A549 (cell line): Measurements from ENCODE around the gene ZNF497.

Source experiments
- BHLHE40 ChIP-seq: IDR thresholded peaks from 2 replicates; pipeline ENCODE4 v1.6.1; 2012; ENCODE audit warnings: low read depth, low read length, inconsistent platforms
- CBX2 ChIP-seq: fragments of 200-600 bp; sonication (generic); IDR thresholded peaks from 2 replicates; pipeline ENCODE4 v1.6.1; 2016; ENCODE audit warnings: low read depth, mild to moderate bottlenecking, borderline replicate concordance
- CTCF ChIP-seq: fragments of >200 bp; sonication (Bioruptor Twin); formaldehyde crosslinking; IDR thresholded peaks from 3 replicates; pipeline ENCODE4 v1.5.1; 2016
- EP300 ChIP-seq, 2 experiments: fragments of >200 bp; sonication (Bioruptor Twin); formaldehyde crosslinking; IDR thresholded peaks; 2 replicates in 1 of 2; 3 replicates in 1 of 2; pipeline ENCODE4 v1.6.1; 2016 to 2017
- HOXA7 ChIP-seq: fragments of 250-450 bp; sonication (Bioruptor Pico); IDR thresholded peaks from 2 replicates; pipeline ENCODE4 v1.5.0; 2020; ENCODE audit warnings: mild to moderate bottlenecking, moderate library complexity
- SMC3 ChIP-seq: fragments of >200 bp; sonication (Bioruptor Twin); formaldehyde crosslinking; IDR thresholded peaks from 3 replicates; pipeline ENCODE4 v1.6.1; 2018; ENCODE audit warnings: inconsistent platforms
- SREBF2 ChIP-seq: fragments of 450-650 bp; IDR thresholded peaks from 2 replicates; pipeline ENCODE4 v1.6.1; 2014; ENCODE audit warnings: mild to moderate bottlenecking, moderate library complexity
- TFCP2L1 ChIP-seq: fragments of 250-450 bp; sonication (Bioruptor Pico); IDR thresholded peaks from 2 replicates; pipeline ENCODE4 v1.5.0; 2021; ENCODE audit warnings: mild to moderate bottlenecking
- ZFP36 ChIP-seq: fragments of 450-650 bp; IDR thresholded peaks from 2 replicates; pipeline ENCODE4 v1.6.1; 2014; ENCODE audit warnings: borderline replicate concordance; ENCODE audit not compliant: partially characterized antibody
- TF ChIP-seq, protein P1 (sequence below): fragments of 450-650 bp; IDR thresholded peaks from 2 replicates; pipeline ENCODE4 v1.6.1; 2014; ENCODE audit warnings: antibody characterized with exemption
- TF ChIP-seq, protein P2 (sequence below): fragments of 250-450 bp; sonication (Bioruptor Pico); IDR thresholded peaks from 2 replicates; pipeline ENCODE4 v1.5.0; 2021; ENCODE audit warnings: mild to moderate bottlenecking, moderate library complexity, borderline replicate concordance
- TF ChIP-seq, protein P3 (sequence below): IDR thresholded peaks from 2 replicates; pipeline ENCODE4 v1.6.1; 2012; ENCODE audit warnings: low read depth, borderline replicate concordance

- no peak for TF ChIP-seq SMC3
- TF ChIP-seq, protein P1, sequence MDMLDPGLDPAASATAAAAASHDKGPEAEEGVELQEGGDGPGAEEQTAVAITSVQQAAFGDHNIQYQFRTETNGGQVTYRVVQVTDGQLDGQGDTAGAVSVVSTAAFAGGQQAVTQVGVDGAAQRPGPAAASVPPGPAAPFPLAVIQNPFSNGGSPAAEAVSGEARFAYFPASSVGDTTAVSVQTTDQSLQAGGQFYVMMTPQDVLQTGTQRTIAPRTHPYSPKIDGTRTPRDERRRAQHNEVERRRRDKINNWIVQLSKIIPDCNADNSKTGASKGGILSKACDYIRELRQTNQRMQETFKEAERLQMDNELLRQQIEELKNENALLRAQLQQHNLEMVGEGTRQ, result no peak
- no peak for TF ChIP-seq HOXA7
- no peak for TF ChIP-seq CBX2
- TF ChIP-seq CTCF, result no peak
- TF ChIP-seq, protein P2, sequence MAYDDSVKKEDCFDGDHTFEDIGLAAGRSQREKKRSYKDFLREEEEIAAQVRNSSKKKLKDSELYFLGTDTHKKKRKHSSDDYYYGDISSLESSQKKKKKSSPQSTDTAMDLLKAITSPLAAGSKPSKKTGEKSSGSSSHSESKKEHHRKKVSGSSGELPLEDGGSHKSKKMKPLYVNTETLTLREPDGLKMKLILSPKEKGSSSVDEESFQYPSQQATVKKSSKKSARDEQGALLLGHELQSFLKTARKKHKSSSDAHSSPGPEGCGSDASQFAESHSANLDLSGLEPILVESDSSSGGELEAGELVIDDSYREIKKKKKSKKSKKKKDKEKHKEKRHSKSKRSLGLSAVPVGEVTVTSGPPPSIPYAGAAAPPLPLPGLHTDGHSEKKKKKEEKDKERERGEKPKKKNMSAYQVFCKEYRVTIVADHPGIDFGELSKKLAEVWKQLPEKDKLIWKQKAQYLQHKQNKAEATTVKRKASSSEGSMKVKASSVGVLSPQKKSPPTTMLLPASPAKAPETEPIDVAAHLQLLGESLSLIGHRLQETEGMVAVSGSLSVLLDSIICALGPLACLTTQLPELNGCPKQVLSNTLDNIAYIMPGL (CRISPR knock-in tag), result no peak
- TF ChIP-seq EP300 (IDR thresholded peaks at IDR 0.05), result no peak
- TF ChIP-seq ZFP36, result no peak
- TF ChIP-seq, protein P3, sequence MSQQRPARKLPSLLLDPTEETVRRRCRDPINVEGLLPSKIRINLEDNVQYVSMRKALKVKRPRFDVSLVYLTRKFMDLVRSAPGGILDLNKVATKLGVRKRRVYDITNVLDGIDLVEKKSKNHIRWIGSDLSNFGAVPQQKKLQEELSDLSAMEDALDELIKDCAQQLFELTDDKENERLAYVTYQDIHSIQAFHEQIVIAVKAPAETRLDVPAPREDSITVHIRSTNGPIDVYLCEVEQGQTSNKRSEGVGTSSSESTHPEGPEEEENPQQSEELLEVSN, result no peak
- TF ChIP-seq TFCP2L1, result no peak
- TF ChIP-seq BHLHE40, result no peak
- TF ChIP-seq SREBF2, result no peak
Observed at GRCh38 chr19:58385891-58386575, 23.5 kb upstream of the ZNF497 start.
